ENCODE measurements around the gene RBM43.

DNA sequence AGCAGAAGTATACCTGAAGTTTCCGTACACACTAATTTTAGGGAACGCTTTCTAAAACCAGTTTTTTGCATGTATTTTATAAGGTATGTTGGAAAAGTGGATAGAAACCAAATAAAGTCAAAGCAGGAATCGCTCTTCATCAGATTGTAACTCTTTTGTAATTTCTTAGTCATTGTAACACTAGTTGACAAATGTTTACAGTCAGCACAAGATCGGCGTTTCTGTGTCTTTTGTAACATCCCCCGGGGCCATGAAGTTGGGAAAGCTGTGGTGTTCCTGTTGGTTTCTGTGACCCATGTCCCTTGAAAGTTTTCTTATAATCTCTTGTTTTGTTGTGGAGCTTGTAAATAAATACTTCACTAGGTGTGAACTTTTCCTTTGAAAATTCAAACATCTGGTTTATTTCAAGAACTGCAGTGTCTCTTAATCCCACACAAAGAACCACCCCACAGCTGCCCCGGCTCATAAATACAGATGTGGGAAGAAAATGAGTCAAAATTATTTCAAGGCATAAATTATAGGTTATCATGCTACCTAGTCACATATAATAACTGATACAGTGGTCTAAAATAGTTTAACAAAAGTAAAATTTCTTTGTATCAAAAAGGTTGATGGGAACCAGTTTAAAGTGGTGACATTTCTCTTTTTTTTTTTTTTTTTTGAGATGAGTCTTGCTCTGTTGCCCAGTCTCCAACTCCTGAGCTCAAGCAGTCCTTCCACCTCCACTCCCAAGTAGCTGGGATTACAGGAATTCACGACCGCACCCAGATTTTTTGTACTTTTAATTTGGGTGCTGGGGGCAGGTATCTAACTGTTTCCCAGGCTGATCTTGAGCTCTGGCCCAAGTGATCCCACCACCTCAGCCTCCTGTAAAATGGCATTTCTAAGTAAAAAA lies 28.6 kb upstream of the RBM43 start:
- no peak for TF ChIP-seq POLR2AphosphoS5 (IDR thresholded peaks at IDR 0.05)
- TF ChIP-seq, protein P1, sequence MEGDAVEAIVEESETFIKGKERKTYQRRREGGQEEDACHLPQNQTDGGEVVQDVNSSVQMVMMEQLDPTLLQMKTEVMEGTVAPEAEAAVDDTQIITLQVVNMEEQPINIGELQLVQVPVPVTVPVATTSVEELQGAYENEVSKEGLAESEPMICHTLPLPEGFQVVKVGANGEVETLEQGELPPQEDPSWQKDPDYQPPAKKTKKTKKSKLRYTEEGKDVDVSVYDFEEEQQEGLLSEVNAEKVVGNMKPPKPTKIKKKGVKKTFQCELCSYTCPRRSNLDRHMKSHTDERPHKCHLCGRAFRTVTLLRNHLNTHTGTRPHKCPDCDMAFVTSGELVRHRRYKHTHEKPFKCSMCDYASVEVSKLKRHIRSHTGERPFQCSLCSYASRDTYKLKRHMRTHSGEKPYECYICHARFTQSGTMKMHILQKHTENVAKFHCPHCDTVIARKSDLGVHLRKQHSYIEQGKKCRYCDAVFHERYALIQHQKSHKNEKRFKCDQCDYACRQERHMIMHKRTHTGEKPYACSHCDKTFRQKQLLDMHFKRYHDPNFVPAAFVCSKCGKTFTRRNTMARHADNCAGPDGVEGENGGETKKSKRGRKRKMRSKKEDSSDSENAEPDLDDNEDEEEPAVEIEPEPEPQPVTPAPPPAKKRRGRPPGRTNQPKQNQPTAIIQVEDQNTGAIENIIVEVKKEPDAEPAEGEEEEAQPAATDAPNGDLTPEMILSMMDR (IDR thresholded peaks at IDR 0.05) = no peak
